ENCODE data around the gene FKBP5. TPM values are rescaled to one million over a fixed set of nuclear protein-coding genes. Genes with fewer than 3 reads are reported as not detected.

Gene FKBP5
- total RNA-seq, 1 donor from 2014 or later, result 16.5 TPM

- DNase-seq (ENCODE audit: low read depth), result no peak
- no peak for TF ChIP-seq CTCF (conservative IDR thresholded peaks at IDR 0.05; ENCODE audit: low read depth, low read length)
- H3K4me3 ChIP-seq (ENCODE audit: low read depth, low read length), result no peak overlapping the region
Observed at GRCh38 chr6:35662999-35663398, 25.7 kb downstream of the FKBP5 start.

- no peak for TF ChIP-seq CTCF (conservative IDR thresholded peaks at IDR 0.05; ENCODE audit: low read depth, low read length)
- no peak overlapping the region for H3K4me3 ChIP-seq (ENCODE audit: low read depth, low read length)
- DNase-seq (ENCODE audit: low read depth), result no peak
Observed at GRCh38 chr6:35654883-35655282, 33.8 kb downstream of the FKBP5 start.

GRCh38 chr6:35651244-35651643 lies 37.5 kb downstream of the FKBP5 start:
- no peak overlapping the region for H3K4me3 ChIP-seq (ENCODE audit: low read depth, low read length)
- no peak for TF ChIP-seq CTCF (conservative IDR thresholded peaks at IDR 0.05; ENCODE audit: low read depth, low read length)
- DNase-seq (ENCODE audit: low read depth), result no peak

- DNase-seq (ENCODE audit: low read depth), result no peak
- TF ChIP-seq CTCF (conservative IDR thresholded peaks at IDR 0.05; ENCODE audit: low read depth, low read length), result no peak
- H3K4me3 ChIP-seq (ENCODE audit: low read depth, low read length), result no peak overlapping the region
Observed at GRCh38 chr6:35650015-35650414, 38.7 kb downstream of the FKBP5 start.

GRCh38 chr6:35648203-35648602 lies 40.5 kb downstream of the FKBP5 start:
- TF ChIP-seq CTCF (conservative IDR thresholded peaks at IDR 0.05; ENCODE audit: low read depth, low read length), result no peak
- H3K4me3 ChIP-seq (ENCODE audit: low read depth, low read length), result no peak overlapping the region
- DNase-seq (ENCODE audit: low read depth), result no peak

GRCh38 chr6:35647400-35647799 lies 41.3 kb downstream of the FKBP5 start:
- no peak overlapping the region for H3K4me3 ChIP-seq (ENCODE audit: low read depth, low read length)
- TF ChIP-seq CTCF (conservative IDR thresholded peaks at IDR 0.05; ENCODE audit: low read depth, low read length), result no peak
- DNase-seq (ENCODE audit: low read depth), result no peak

GRCh38 chr6:35643162-35643535 lies 45.6 kb downstream of the FKBP5 start:
- no peak for DNase-seq (ENCODE audit: low read depth)
- no peak for TF ChIP-seq CTCF (conservative IDR thresholded peaks at IDR 0.05; ENCODE audit: low read depth, low read length)
- no peak overlapping the region for H3K4me3 ChIP-seq (ENCODE audit: low read depth, low read length)
